GM21528 (cell line): ENCODE data around the gene NFKBIE.

Experiments used
- ATAC-seq: cut with Tn5 transposase; IDR thresholded peaks from one replicate; pipeline ENCODE4 v1.9.1; 2021; ENCODE audit warnings: mild to moderate bottlenecking, moderate library complexity; ENCODE audit not compliant: unreplicated experiment, low FRiP score

Gene NFKBIE

GRCh38 chr6:44217332-44218143 is 47.8 kb downstream of the NFKBIE start:
- ATAC-seq = no peak

GRCh38 chr6:44216677-44217331 is 48.5 kb downstream of the NFKBIE start, which contains the start of gene MYMX:
TSS of gene MYMX (plus strand) at chr6:44216926. CDS start at chr6:44217472, 546 bp downstream.
- no peak for ATAC-seq

GRCh38 chr6:44214307-44214706 is 51.0 kb downstream of the NFKBIE start:
- ATAC-seq = no peak

GRCh38 chr6:44211284-44211683 is 54.1 kb downstream of the NFKBIE start:
- ATAC-seq = no peak
